ENCODE data around the gene C2orf78. TPM values are rescaled to one million over a fixed set of nuclear protein-coding genes. Genes with fewer than 3 reads are reported as not detected.
"Not testable (repeated sequence)": the region's sequence is repeated elsewhere in the genome, so short reads cannot be mapped to it uniquely, and the experiment has no call there.

C2orf78 gene, protein sequence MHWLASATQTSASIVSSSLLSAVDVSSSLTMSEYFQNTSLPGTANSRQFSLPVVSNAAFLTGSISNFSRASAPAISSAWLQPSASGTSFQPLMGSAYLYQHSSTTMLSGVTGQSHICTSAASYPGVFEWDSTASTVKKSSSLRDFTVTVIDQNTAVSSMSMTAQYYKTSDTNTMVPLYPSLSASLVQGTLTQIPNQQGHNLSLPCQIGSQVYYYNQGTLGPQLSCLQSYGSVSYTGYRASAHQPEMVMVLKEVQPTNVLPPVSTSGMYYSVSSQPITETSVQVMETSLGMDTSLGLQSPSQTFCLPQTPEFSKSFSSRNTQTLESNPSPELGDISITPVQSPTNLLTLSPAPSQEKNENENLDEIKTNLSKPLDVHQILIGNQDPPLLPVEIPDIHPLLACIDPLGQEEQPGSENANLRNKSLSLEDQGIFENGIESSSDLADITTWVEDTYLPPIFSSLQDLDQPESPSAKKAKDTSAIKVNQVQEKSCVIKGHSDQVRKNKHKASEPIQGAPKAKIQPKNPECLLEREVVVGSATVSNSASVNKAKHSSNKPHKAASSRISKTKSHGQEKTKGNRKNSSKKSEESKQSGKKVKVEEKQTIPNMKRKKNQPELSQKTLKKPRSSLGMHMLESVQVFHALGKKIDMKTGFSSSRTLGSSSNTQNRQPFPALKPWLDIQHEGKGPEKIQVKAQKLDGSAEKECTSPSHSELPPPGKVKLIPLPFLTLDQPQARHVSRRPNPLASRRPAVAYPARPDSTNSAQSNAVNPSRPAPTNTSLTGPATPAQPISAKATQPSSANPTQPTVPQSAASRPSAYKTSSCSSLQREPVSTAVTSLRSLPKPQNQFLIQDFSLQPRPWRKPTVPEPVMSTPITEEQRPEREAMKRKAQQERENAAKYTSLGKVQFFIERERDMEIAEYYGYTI
- total RNA-seq, result not detected

DNA sequence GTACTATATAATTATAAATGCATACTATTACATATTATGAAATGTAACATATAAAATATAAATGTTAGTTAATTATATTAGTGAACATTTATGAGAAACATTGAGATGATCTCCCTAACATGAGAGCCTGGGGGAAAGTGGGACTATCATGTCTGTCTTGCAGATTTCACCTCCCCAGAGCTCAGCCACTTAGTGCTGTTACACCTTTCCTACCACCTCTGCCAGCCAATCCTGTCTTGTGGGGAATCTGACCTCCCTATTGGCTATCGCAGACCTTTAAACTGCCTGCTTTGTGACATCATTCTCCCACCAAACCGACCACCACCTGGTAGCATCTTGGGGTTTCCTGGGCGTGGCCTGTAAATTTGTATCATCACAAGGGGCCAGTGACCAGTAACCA lies at the start of gene C2orf78:
Gene C2orf78, plus strand, starts transcription at position 301 of the 400 bp plus-strand sequence. CDS start 127 bp downstream, outside the sequence.
- DNase-seq (ENCODE audit: low spot score in 2 of 2); FAIRE-seq: not testable (repeated sequence)

DNA sequence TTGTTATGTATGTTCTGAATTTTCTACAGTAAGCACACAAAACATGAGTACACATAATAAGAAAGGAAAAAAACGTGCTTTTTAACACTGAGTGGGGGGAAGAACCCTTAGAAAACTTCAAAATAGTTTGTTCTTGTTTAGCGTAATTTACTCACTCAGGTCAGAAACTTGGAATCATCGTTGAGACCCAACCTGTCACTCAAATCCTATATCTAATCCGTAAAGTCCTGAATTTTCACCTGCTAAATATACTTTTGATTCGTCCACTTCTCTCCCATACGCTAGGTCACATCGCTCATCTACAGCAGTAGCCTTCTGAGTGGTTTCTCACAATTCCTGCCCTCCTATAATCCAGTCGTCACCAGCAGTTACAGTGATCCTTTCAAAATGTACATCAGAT lies 47.6 kb upstream of the C2orf78 start:
- no peak for DNase-seq (ENCODE audit: low spot score in 2 of 2)
- no peak for FAIRE-seq

DNA sequence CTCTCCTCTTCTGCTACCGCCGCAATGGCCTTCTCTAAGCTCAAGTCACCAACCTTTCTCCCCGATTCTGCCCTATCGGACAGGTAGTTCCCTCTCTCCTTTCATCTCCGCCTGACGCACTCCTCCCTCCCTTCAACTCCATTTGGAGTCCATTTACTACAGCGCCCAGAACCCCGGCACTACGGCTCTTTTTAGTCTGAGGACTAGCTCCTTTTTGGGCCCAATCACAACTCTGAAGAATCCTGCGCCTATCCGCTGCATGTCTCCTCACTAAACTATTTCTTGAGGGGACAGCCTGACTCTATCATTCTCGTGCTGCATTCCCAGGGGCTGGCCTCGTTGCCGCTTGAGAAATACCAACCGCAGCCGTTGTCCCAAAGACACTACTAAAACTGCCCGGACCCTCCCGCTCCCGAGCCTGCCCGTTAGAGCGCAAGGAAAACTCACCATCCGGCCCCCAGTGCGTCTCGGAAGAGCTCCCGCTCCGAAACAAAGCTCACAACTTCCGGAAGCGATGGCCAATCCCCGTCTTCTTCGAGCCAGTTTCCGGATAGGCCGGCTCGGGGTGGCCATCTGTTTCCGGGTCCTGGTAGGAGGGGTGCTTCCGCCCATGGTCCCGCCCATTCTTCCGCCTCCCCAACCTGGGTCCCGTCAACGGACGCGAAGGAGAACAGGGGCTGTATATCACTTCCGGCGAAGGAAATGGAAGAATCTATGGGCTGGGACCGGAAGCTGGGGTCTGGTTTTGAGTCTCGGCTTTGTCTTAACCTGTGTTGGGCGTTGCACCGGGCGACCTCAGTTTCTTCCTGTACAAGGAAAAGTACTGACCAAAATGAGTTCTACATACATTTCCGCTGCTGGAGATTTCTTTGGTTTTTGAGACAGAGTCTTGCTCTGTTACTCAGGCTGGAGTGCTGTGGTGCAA lies 46.9 kb upstream of the C2orf78 start, which contains the start of gene TPRKB:
Gene TPRKB, minus strand, starts transcription at position 491 of the 925 bp plus-strand sequence. CDS start 2,776 bp downstream, outside the sequence.
- DNase-seq (ENCODE audit: low spot score in 2 of 2) (peak; percentile 75 to 92), FAIRE-seq (no peak)

DNA sequence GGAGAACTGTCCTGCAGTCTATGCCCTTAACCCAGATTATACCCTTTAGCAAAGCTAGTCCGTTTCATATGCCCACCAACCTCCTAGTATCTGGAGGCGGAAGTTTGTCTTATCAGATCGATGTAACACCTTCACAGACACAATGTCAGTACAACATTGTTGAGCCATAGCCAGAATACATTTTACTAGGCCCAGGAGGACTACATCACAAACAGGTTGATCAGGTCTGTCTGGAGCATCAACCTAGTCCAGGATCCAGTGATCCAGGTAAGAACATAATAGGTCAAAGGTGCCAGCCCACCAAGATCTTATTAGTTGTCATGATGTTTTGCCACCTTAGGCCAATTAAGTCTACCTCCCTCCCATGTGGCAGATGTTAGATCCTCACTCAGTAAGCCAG lies 44.9 kb upstream of the C2orf78 start:
- DNase-seq (ENCODE audit: low spot score in 2 of 2) (no peak), FAIRE-seq (no peak)

DNA sequence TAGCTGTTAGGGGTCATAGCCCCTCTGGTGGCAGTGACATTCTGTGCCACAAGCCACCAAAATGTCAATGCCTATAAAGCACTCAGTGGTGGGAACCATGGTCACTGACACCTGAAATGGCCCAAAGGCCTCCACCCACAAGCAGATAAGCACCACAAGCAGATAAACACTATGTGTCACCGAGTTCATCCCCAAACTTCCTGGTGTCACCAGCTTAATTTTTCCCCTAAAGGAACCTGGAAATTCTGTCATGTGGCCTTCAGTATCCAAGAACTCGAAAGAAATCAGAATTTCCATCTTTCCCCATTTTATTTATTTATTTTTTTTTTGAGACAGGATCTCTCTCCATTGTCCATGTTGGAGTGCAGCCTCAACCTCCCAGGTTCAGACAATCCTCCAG lies 43.2 kb upstream of the C2orf78 start:
- DNase-seq (ENCODE audit: low spot score in 2 of 2) (no peak), FAIRE-seq (no peak)

DNA sequence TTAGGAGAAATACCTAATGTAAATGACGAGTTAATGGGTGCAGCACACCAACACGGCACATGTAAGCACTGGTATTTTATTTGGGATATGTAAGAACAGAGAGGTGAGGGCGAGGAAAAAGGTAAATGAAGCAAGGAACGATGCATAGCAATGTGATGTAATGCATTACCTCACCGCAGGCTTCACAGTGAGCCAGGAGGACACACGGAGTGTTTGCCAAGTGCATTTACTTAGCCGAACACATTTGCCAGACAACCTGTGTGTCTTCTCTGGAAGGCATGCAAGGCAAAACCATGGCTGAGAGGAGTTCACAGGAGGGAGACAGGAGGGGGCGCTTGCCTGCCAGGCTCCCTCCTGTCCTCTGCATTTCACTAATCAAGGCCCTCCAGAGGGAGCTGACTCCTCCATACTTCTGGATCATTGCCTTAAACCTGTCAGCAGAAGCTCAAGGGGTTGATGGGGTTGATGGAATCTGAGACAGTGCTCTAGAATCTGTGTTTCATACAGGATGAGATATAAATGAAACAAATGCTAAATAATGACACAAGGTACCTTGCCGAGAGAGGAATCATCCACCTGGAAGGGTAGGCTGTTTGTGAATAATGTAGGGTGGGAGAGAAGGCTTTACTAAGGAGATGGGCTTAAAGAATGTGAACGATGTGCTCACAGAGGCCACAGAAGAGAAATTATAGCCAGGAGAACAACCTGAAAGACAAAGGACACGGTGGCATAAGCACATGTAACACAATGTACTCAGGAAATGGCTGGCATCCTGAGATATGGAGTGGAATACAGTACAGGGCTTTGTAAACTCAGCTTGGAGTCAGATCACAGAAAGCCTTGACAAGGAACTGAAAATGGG lies 37.7 kb upstream of the C2orf78 start:
- no peak for DNase-seq (ENCODE audit: low spot score in 2 of 2)
- no peak for FAIRE-seq

DNA sequence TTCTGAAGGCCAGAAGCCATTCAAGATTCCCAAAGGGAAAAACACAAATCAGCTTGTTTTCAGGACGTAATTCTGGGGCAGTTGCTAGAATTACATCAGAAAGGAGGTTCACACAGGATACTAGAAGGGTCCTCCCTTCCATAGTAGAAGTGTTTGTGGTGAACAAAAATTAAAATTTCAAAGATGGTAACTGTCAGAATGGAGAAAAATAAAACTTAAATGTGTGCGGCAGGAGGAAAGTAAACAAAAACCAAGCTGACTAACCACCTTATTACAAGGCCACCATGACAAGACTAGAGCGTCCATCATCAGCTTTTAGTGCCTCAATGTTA lies 37.1 kb upstream of the C2orf78 start:
- FAIRE-seq, result no peak

DNA sequence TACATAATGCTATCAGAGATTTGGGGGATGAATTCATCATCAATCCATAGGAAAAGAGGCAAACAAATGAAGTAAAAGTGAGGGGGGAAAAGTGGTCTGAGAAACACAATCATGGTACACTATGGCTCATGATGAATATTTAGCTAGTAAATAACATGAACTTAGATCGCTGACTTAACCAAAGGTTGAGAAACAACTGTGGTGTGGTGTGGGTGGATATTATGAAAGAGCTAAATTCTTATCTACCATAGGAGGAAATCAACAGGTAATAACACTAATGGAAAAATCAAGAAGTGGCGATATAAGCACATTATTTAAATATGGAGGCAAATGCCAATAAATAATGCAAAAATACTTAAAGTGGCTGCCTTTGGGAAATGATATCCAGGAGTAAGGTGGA lies 34.7 kb upstream of the C2orf78 start:
- FAIRE-seq (no peak), DNase-seq (ENCODE audit: low spot score in 2 of 2) (no peak)

More for the DNA sequence above, 37.1 kb upstream of the C2orf78 start:
- DNase-seq (ENCODE audit: low spot score in 2 of 2), result no peak

DNA sequence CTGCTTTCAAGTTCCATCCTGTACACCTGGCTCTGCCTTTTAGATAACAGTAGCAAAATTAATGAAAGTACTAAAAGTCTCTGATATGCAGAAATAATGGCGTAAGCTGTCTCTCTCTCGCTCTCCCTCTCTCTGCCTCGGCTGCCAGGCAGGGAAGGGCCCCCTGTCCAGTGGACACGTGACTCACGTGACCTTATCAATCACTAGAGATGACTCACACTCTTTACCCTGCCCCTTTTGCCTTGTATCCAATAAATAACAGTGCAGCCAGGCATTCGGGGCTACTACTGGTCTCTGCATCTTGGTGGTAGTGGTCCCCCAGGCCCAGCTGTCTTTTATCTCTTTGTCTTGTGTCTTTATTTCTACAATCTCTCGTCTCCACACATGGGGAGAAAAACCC lies 29.7 kb upstream of the C2orf78 start:
- FAIRE-seq; DNase-seq (ENCODE audit: low spot score in 2 of 2): not testable (repeated sequence)

DNA sequence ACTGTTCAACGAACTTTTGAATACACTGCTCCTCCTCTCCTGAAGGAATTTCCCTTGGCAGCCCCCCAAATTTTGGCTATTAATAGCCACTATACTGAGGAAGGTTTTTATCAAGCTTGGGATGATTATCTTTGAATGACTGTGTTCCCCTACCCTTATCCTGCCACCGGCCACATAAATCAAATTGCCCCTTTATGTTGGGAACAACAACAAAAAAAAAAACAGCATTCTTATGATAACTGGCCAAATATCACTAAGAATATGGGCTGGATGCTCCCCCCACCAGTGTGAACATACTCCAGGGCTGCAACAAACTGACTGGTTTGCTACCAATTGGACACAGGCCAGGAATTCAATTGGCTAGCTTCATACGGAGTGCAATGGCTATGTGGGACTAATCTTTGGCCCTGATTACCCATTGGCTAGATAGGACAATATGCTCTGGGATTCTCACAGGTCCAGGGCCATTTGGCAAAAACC lies 24.7 kb upstream of the C2orf78 start:
- no peak for FAIRE-seq
- no peak for DNase-seq (ENCODE audit: low spot score in 2 of 2)

DNA sequence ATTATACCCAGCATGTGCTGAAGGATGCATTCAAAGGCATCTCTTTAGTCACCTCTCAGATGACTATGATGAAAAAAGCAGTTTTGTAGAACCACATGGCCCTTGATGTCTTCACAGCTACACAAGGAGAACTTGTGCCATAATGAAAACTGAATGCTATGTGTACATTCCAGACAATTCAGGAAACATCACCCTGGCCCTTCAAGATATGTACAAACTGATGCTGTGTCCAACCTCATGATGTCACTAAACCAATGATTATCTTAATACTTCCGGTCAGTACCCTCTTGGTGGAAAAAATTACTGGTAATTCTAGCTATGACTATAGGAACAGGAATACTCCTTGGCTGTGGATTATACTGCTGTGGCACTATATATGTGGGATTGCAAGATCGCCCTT lies 24.1 kb upstream of the C2orf78 start:
- DNase-seq (ENCODE audit: low spot score in 2 of 2) (no peak), FAIRE-seq (no peak)

DNA sequence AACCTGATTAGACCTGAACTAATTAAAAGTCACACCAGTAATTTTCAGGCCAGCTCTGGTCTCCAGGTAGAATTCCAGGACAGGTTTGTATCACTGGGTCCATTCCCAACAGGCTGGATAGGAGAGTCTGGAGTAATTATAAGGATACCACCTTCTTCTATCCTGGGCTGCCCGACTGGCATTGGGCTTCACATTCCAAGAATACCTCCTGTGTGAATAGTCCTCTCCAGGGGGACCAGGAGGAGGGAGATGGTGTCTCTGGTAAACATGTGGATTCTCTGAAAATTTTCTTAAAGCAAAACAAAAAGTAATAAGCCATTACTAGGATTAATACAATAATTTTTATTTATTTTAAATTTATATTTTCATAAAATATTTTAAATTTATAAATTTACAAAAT lies 21.4 kb upstream of the C2orf78 start:
- FAIRE-seq (no peak), DNase-seq (ENCODE audit: low spot score in 2 of 2) (no peak)

DNA sequence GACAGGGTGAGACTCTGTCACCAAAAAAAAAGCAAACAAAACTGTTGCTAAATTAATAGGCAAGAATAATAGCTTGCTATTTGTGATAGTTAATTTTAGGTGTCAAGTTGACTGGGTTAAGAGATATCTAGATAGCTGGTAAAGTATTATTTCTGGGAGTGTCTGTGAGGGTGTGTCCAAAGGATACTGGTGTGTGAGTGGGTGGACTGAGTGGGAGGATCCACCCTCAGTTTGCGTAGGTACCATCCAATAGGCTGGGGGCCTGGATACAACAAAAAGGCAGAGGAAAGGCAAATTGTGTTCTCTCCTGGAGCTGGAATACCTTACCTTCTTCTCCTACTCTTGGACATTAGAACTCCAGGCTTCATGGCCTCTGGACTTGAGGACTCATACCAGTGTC lies 19.0 kb upstream of the C2orf78 start:
- DNase-seq (ENCODE audit: low spot score in 2 of 2), result no peak
- no peak for FAIRE-seq

DNA sequence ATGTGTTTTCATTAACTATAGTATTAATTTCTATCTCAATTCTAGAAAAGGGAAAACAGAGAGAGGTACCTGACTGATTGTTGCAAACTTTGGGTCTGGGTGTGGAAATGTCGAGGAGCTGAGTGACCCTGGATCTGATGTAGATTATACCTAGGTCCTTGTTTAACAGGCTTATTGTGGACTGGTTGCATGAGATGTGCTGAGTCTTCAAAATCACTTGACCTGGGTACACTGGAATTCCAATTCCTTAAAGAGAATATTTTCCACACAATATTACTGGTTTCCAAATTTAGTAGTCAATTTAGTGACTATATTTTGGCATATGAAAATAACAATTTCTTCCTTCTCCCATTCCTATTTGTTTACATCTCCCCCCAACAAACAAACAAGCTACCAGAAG lies 17.6 kb upstream of the C2orf78 start:
- DNase-seq (ENCODE audit: low spot score in 2 of 2), result no peak
- FAIRE-seq, result no peak

DNA sequence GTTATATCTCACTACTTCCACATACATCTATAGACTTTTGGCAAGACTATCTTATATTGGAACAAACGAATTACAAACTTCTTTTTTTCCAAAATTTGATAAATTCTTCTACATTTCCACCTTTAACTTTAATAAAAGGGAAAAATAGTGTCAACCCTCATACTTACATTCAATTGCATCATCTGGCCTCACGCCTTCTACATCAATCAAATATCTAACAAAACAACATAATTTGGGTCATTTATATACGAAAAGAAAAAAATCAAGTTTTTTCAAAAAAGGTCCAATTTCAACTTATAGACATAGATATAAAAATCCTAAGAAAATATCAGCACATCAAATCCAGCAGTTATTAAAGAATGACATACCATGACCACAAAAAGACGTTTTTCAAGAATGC lies 17.0 kb upstream of the C2orf78 start:
- DNase-seq (ENCODE audit: low spot score in 2 of 2) (no peak), FAIRE-seq (no peak)

DNA sequence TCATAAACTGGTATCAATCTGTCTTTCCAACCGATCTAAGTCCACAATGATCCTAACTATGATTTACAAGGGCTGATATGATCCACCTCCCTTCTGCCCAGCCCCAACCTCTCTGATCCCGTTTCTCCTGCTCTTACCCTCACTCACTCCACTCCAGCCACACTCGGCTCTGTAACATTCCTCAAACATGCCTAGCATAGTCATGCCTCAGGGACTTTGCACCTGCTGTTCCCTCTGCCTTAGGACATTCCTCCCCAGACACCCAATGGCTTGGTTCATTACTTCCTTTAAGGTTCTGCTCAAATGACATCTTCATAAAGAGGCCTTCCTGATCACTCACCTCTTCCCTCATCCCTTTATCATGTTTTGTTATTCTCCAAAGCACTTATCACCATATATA lies 13.3 kb upstream of the C2orf78 start:
- DNase-seq (ENCODE audit: low spot score in 2 of 2), result no peak
- no peak for FAIRE-seq

DNA sequence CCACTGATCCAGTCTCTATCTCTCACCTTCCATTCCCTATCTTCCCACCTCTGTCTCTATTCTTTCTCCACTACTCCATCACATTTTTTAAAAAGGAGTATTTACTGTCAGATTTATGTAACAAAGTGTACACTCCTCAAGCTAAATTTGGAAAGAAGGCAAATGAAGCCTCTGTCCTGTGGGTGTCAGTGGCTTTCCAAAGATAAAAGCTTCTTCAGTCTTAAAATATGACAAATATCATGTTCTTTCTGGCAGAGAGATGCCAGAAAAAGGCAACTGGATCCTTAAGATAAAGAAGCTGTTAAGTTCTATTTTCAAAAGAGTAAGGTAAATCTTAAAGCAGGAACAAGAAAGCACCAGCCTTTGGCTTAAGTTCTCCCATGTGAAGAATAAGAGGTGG lies 11.2 kb upstream of the C2orf78 start:
- DNase-seq (ENCODE audit: low spot score in 2 of 2) (no peak), FAIRE-seq (no peak)

DNA sequence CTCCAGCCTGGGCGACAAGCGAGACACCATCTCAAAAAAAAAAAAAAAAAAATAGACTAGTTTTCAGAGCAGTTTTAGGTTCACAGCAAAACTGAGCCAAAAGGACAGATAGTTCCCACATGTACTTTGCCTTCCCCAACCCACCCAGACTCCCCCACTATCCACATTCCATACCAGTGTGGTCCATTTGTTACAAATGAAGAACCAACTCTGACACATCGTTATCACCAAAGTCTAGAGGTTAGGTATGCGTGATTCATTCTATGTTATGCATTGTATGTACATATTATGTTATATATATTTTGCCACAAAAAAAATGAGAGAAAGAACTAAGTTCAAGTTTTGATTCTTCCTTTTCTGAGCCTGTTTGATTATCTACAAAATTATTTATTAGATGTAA lies 7.6 kb upstream of the C2orf78 start:
- FAIRE-seq, result no peak
- DNase-seq (ENCODE audit: low spot score in 2 of 2), result no peak

DNA sequence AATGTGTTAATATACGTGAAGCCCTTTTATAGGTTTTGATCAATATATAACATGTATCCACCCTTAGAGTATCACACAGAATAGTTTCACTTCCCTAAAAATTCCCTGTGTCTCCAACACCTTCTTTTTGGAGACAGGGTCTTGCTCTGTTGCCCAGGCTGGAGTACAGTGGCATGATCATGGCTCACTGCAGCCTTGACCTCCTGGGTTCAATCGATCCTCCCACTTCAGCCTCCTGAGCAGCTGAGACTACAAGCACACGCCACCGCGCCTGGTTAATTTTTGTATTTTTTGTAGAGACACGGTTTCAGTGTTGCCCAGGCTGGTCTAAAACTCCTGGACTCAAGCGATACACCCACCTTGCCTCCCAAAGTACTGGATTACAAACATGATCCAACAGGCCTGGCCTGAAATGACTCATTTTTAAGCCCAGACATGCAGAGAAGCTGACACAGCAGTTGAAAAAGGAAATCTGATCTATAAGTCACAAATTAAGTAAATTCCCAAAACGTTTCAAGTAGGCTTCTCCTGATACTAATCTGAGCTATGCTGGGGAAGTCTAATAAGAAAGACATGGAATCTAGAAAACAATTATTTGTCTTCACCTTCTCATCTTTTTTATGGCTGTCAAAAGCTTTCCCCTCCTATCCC lies 7.0 kb upstream of the C2orf78 start:
- DNase-seq (ENCODE audit: low spot score in 2 of 2), result no peak
- FAIRE-seq, result no peak
